HG03196 (cell line): ENCODE data around the gene SYNGAP1.

Source experiments
- ATAC-seq: cut with Tn5 transposase; IDR thresholded peaks from one replicate; pipeline ENCODE4 v1.9.1; 2021; ENCODE audit not compliant: unreplicated experiment

SYNGAP1 gene

DNA sequence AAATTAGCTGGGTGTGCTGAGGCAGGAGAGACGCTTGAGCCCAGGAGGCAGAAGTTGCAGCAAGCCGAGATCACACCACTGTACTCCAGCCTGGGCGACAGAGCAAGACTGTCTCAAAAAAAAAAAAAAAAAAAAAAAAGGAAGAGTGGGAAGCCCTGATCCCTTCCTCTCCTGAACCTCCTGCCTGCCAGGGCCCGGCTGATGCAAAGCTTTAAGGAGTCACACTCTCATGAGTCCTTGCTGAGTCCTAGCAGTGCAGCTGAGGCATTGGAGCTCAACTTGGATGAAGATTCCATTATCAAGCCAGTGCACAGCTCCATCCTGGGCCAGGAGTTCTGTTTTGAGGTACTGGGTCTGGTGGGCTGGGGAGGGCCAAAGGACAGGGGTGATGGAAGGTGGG, 15.1 kb downstream of the SYNGAP1 start:
- ATAC-seq = no peak

DNA sequence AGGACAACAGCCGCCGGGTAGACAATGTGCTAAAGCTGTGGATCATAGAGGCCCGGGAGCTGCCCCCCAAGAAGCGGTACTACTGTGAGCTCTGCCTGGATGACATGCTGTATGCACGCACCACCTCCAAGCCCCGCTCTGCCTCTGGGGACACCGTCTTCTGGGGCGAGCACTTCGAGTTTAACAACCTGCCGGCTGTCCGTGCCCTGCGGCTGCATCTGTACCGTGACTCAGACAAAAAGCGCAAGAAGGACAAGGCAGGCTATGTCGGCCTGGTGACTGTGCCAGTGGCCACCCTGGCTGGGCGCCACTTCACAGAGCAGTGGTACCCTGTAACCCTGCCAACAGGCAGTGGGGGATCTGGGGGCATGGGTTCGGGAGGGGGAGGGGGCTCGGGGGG, 17.8 kb downstream of the SYNGAP1 start:
- no peak for ATAC-seq

DNA sequence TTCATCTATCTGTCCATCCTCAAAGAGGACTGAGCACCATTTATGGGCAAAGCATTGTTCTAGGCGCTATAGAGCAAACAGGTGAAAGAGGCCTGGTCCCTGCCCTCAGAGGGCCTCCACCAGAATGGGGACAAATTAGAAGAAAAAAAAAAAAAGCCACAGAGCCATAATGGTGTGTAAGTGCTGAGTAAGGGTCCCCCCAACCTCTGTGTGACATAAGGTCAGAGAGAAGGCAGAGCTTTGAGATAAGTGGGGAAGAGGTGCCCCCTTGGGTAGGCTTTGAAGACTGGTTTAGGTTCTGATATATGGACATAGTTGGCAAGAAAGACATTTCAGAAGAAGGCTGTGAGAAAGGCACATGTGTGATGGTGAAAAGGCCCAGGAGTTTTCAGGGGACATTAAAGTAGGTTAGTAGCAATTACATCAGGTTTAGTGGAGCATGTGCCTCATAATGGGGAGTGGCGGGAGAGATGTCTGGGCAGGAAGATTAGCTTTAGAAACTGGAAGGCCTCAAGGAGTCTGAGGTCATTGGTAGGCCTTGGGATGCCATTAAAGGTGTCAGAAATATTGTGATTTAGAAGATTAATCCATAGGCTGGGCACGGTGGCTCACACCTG, 19.2 kb downstream of the SYNGAP1 start:
- ATAC-seq = no peak

GRCh38 chr6:33439956-33440648, 20.2 kb downstream of the SYNGAP1 start:
- ATAC-seq = no peak

GRCh38 chr6:33440649-33441309, 20.9 kb downstream of the SYNGAP1 start:
- no peak for ATAC-seq

DNA sequence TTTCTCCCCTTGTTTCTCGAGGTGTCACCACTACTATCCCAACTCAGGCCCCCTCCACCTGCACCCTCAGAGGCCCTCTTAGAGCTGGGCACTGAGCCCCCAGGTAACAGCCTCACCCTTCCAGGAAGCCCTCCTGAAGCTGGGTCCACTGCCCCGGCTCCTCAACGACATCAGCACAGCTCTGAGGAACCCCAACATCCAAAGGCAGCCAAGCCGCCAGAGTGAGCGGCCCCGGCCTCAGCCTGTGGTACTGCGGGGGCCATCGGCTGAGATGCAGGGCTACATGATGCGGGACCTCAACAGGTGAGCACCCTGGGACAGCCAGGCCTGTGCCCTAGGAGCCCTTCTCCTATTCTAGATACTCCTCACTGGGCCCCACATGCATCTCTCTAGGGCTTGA, 21.6 kb downstream of the SYNGAP1 start:
- ATAC-seq = no peak

DNA sequence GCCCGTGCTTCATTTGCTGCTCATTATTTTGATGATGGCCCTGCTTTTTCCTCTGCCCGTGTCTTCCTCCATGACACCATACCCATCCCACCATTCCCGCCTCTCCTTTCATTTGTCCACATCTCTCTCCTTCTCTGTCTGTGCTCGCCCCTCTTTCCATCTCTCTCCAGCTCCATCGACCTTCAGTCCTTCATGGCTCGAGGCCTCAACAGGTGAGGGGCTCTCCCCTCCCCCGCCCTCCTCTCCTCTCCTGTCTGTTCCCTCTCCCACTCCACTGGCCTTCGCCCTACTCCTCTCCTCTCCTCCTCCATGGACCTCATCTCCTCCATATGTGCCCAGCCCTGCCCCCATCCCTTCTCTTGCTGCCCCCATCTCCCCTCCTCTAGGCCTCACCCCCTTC, 22.4 kb downstream of the SYNGAP1 start:
- no peak for ATAC-seq

GRCh38 chr6:33443025-33443424, 23.2 kb downstream of the SYNGAP1 start:
- no peak for ATAC-seq

- ATAC-seq = no peak
These were observed 24.0 kb downstream of the SYNGAP1 start for GRCh38 chr6:33443619-33444504.

DNA sequence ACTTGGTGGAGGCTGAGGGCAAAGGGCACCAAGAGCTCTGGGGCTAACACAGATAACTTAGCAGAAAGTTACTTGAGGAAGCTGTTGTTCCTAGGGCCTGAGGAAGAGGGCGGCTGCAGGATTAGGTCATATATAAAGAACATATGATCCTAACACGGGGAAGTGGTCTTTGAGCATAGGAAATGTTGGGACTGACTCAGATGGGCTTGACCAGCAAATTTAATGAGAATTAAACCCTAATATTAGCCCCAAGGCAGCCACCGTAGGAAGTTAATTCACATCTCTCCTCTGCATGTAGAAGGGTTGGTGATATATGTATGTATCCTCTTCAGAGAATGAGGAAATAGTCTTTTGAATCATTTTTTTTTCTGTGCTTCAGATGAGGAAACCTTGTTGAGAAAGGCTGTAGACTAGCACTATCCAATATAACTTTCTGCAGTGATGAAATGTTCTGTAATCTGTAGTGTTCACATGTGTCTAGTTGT, 25.3 kb downstream of the SYNGAP1 start:
- no peak for ATAC-seq

GRCh38 chr6:33446356-33446755, 26.5 kb downstream of the SYNGAP1 start:
- ATAC-seq = no peak

- no peak for ATAC-seq
These were observed 30.6 kb downstream of the SYNGAP1 start for GRCh38 chr6:33450434-33450833.

DNA sequence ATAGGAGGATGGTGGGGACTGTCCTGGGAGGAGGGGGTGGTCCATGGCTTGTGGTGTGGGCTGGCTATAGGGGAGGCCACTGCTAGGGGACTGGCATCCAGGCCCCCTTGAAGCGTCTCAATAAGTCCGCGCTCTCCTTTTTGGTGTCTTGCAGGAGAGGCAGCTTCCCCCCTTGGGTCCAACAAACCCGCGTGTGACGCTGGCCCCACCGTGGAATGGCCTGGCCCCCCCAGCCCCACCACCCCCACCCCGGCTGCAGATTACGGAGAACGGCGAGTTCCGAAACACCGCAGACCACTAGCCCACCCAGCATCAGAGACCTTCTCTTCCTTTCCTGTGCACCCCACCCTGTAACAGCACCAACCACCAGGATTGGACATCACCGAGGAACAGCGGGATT, 31.7 kb downstream of the SYNGAP1 start:
- no peak for ATAC-seq

DNA sequence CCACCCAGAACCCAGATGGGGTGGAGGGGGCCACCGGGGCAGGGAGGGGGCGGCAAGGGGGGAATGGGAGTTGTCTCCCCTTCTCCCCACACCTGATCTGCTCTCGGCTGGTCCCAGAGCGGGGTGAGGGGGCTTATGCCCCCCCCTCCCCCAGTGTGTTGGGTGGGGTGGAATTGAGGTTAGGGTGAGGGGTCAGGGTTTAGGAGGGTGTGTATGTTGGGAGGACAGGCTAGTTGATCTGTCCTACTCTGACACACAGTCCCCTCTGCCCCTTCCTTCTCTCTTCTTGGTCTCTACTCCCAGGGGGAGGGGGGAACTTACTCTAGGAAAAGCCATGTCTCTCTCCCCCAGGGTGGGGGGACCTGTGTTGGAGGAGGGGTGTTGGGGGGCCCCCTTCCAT, 32.6 kb downstream of the SYNGAP1 start:
- ATAC-seq = no peak

- no peak for ATAC-seq
These were observed 33.6 kb downstream of the SYNGAP1 start for GRCh38 chr6:33453393-33454008.

- ATAC-seq = peak; percentile 94
These were observed 34.4 kb downstream of the SYNGAP1 start, which contains the start of gene ZBTB9 for GRCh38 chr6:33454009-33454946. TSS of gene ZBTB9 (plus strand) at chr6:33454576. CDS start at chr6:33455101, 525 bp downstream.

DNA sequence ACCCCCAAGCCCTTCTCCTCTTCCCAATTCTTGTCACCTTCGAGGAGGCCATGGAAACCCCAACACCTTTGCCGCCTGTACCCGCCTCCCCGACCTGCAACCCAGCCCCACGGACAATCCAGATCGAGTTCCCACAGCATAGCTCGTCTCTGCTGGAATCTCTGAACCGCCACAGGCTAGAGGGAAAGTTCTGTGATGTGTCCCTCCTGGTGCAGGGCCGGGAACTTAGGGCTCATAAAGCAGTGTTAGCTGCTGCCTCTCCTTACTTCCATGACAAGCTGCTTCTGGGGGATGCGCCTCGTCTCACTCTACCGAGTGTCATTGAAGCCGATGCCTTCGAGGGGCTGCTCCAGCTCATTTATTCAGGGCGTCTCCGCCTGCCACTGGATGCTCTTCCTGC, 35.2 kb downstream of the SYNGAP1 start:
- ATAC-seq = no peak

GRCh38 chr6:33456156-33456555, 36.3 kb downstream of the SYNGAP1 start:
- no peak for ATAC-seq

DNA sequence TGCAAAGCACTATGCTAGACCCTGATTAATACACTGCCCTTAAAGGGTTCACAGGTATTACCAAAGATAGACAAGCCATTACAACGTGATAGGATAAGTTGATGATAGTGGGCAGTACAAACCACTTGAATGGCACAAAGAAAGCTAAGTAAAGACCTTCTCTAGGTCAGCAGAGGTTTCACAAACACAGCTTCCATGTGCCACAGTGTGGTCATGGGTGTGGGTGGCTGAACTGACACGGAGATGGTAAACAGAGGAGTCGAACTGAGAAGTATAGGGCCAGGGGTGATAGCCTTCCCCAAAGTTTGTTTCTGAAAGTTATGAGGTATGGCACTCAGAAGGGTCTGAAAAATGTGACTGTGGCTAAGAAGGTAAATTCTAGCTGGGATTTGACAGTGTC, 38.8 kb downstream of the SYNGAP1 start:
- ATAC-seq = no peak

GRCh38 chr6:33459226-33459625, 39.4 kb downstream of the SYNGAP1 start:
- ATAC-seq = no peak
